Large intestine (tissue), 12 donors: ENCODE measurements around the gene SIRPA. TPM values are rescaled to one million over a fixed set of nuclear protein-coding genes. Genes with fewer than 3 reads are reported as not detected.

ENCODE experiments used
- DNase-seq, 2 donors: peaks; one replicate each; pipeline versions ENCODE4 v3.0.0 to v3.0.0-alpha.2; 2013
- H3K27ac ChIP-seq: one replicate; pipeline ENCODE4 v1.5.1; 2013; ENCODE audit warnings: low read length
- H3K27me3 ChIP-seq: 2 replicates; pipeline ENCODE4 v1.6.1; 2013; ENCODE audit warnings: low read length; ENCODE audit not compliant: control insufficient read depth, insufficient read depth
- H3K36me3 ChIP-seq: 2 replicates; pipeline ENCODE4 v1.6.1; 2013; ENCODE audit warnings: low read length; ENCODE audit not compliant: control insufficient read depth, insufficient read depth
- H3K4me1 ChIP-seq: one replicate; pipeline ENCODE4 v1.6.1; 2013; ENCODE audit warnings: low read length; ENCODE audit not compliant: control insufficient read depth, insufficient read depth
- H3K4me3 ChIP-seq: one replicate; pipeline ENCODE4 v1.5.1; 2013; ENCODE audit warnings: low read length
- H3K9me3 ChIP-seq: one replicate; pipeline ENCODE4 v1.6.1; 2013; ENCODE audit warnings: mild to moderate bottlenecking, low read depth, low read length, moderate library complexity; ENCODE audit not compliant: control insufficient read depth
- WGBS: methylation state at CpG from one replicate; pipeline ENCODE4 v1.1.5; 2013; ENCODE audit warnings: low lambda C conversion rate; ENCODE audit not compliant: insufficient coverage; 5-methylcytosine and 5-hydroxymethylcytosine counted together
- long read RNA-seq, 11 donors: transcript quantifications; one replicate each; lab custom pipeline, GENCODE V29; 2026
- polyA plus RNA-seq: library from polyadenylated mRNA; unstranded; fragments of 120-200 nt; gene quantifications from one replicate; pipeline ENCODE4 v1.2.1, GENCODE V29; 2013

SIRPA gene
- polyA plus RNA-seq, result 29.1 TPM
- long read RNA-seq, donor 1, full-length matches to known transcripts, result 2 of 2 reads
- long read RNA-seq, donor 1, partial matches to known transcripts, result 0 of 2 reads
- long read RNA-seq, donor 1, other reads (novel, unspliced or antisense), result 0 of 2 reads
- long read RNA-seq, donor 2, full-length matches to known transcripts, result 5 of 5 reads
- long read RNA-seq, donor 2, partial matches to known transcripts, result 0 of 5 reads
- long read RNA-seq, donor 2, other reads (novel, unspliced or antisense), result 0 of 5 reads
- long read RNA-seq, donor 3, full-length matches to known transcripts, result 5 of 42 reads
- long read RNA-seq, donor 3, partial matches to known transcripts, result 37 of 42 reads
- long read RNA-seq, donor 3, other reads (novel, unspliced or antisense), result 0 of 42 reads
- long read RNA-seq, donor 4, result 0 reads
- long read RNA-seq, donor 5, full-length matches to known transcripts, result 5 of 5 reads
- long read RNA-seq, donor 5, partial matches to known transcripts, result 0 of 5 reads
- long read RNA-seq, donor 5, other reads (novel, unspliced or antisense), result 0 of 5 reads
- long read RNA-seq, donor 6, full-length matches to known transcripts, result 3 of 3 reads
- long read RNA-seq, donor 6, partial matches to known transcripts, result 0 of 3 reads
- long read RNA-seq, donor 6, other reads (novel, unspliced or antisense), result 0 of 3 reads
- long read RNA-seq, donor 7, full-length matches to known transcripts, result 2 of 2 reads
- long read RNA-seq, donor 7, partial matches to known transcripts, result 0 of 2 reads
- long read RNA-seq, donor 7, other reads (novel, unspliced or antisense), result 0 of 2 reads
- long read RNA-seq, donor 8, full-length matches to known transcripts, result 5 of 15 reads
- long read RNA-seq, donor 8, partial matches to known transcripts, result 10 of 15 reads
- long read RNA-seq, donor 8, other reads (novel, unspliced or antisense), result 0 of 15 reads
- long read RNA-seq, donor 9, full-length matches to known transcripts, result 6 of 6 reads
- long read RNA-seq, donor 9, partial matches to known transcripts, result 0 of 6 reads
- long read RNA-seq, donor 9, other reads (novel, unspliced or antisense), result 0 of 6 reads
- long read RNA-seq, donor 10, full-length matches to known transcripts, result 12 of 17 reads
- long read RNA-seq, donor 10, partial matches to known transcripts, result 5 of 17 reads
- long read RNA-seq, donor 10, other reads (novel, unspliced or antisense), result 0 of 17 reads
- long read RNA-seq, donor 11, full-length matches to known transcripts, result 4 of 4 reads
- long read RNA-seq, donor 11, partial matches to known transcripts, result 0 of 4 reads
- long read RNA-seq, donor 11, other reads (novel, unspliced or antisense), result 0 of 4 reads

DNA sequence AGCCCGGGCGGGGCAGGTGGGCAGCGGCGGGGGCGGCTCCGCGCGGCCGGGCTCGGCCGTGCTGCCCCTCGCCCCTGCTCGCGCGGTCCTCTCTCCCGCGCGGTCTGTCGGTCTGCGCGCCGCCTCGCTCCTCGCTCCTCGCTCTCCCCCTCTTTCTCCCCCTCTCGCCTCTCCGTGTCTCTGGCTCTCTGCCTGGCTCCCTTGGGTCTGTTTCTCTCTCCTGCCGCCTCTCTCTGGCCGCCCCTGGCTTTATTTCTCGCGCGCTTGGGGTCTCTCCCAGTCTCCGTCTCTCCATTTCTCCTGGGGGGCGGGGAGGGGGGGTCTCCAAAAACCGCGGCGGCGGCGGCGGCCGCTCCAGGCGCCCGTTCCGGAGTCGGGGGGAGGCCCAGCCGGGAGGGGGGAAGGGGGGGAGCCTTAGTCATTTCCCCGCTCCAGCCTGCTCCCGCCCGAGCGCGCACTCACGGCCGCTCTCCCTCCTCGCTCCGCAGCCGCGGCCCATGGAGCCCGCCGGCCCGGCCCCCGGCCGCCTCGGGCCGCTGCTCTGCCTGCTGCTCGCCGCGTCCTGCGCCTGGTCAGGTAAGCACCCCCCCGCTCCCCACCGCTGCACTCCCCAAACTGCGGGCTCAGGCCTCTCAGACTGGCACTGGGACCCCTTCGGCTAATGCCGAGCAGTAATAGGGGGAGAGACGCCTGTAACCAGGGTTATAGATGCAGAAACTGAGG is at the start of gene SIRPA:
Gene SIRPA, plus strand, starts transcription at position 457 of the 723 bp plus-strand sequence. Its CDS starts 41 bp downstream, at position 498.
- no peaks in the 10 kb centered on the region for H3K36me3 ChIP-seq
- H3K27me3 ChIP-seq, result no peaks in the 10 kb centered on the region
- H3K4me1 ChIP-seq, result peaks cover 37% of the 10 kb centered on the region
- no peaks in the 10 kb centered on the region for H3K9me3 ChIP-seq
- peak; percentile 56 to 81 for DNase-seq
- peak within 1 kb of the TSS; percentile 84 for H3K27ac ChIP-seq
- no CpG with 5 or more reads among the region's 74 CpGs for WGBS
- H3K4me3 ChIP-seq, result peak within 1 kb of the TSS; percentile 74

DNA sequence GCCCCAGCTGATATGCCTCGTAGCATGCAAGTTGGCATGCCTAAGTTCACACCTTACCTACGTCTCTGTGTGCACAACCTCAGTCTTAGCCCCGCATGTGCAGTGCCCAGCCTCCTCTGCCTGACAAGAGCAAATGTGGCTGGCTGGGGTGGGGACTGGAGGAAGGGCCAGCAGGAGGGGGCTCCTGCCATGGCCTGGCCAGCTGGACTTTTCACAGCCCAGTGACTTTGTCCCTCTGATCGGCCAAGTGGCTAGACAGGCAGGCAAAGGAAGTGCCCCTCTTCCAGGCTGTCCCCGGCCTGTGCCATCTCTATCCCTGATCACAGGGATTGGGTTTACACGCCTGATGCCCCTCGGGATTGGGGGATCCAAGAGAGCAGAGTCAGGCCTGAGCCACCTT is 49.5 kb upstream of the SIRPA start:
- Histone ChIP-seq H3K4me1 (peaks cover 16% of the 10 kb centered on the region), H3K4me3 (no peak overlapping the region), H3K9me3 (no peaks in the 10 kb centered on the region), H3K27ac (no peak overlapping the region), H3K27me3 (no peaks in the 10 kb centered on the region), H3K36me3 (no peaks in the 10 kb centered on the region)
- DNase-seq, result no peak
- WGBS, result no CpG with 5 or more reads among the region's 7 CpGs

DNA sequence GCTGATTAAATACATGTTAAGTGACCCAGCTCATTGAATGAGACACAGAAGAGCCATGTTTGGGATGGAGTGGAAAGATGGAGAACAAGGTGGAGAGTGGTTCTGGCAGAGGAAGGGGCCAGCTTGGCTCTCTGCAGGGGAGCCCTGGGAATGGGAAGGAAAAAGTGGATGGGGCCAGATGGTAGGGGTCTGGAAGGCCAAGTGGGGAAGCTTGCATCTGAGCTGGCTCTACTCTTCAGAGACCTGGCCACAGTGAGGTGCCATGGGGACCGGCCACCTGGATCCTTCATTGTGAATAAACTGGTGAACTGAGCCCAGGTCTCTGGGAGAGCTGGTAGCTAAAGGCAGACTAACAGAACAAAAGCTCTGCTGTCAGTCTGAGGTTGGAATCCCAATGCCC is 48.9 kb upstream of the SIRPA start:
- H3K36me3 ChIP-seq, result no peaks in the 10 kb centered on the region
- WGBS, result no CpG with 5 or more reads among the region's 1 CpG
- no peak overlapping the region for H3K4me3 ChIP-seq
- DNase-seq, result no peak
- H3K27me3 ChIP-seq, result no peaks in the 10 kb centered on the region
- peaks cover 16% of the 10 kb centered on the region for H3K4me1 ChIP-seq
- H3K27ac ChIP-seq, result no peak overlapping the region
- H3K9me3 ChIP-seq, result no peaks in the 10 kb centered on the region

GRCh38 chr20:1846876-1847275 is 48.3 kb upstream of the SIRPA start:
- Histone ChIP-seq H3K27me3 (no peaks in the 10 kb centered on the region), H3K4me1 (peaks cover 16% of the 10 kb centered on the region), H3K9me3 (no peaks in the 10 kb centered on the region), H3K36me3 (no peaks in the 10 kb centered on the region), H3K4me3 (no peak overlapping the region), H3K27ac (no peak overlapping the region)
- WGBS, result no CpG with 5 or more reads among the region's 1 CpG
- no peak for DNase-seq

GRCh38 chr20:1847780-1848179 is 47.4 kb upstream of the SIRPA start:
- peaks cover 16% of the 10 kb centered on the region for H3K4me1 ChIP-seq
- no peaks in the 10 kb centered on the region for H3K36me3 ChIP-seq
- WGBS, result 100% methylated on average over 2 of the region's 2 CpGs
- H3K9me3 ChIP-seq, result no peaks in the 10 kb centered on the region
- H3K27ac ChIP-seq, result peak overlapping the region; percentile 81
- H3K4me3 ChIP-seq, result no peak overlapping the region
- DNase-seq, result no peak
- H3K27me3 ChIP-seq, result no peaks in the 10 kb centered on the region

- Histone ChIP-seq H3K36me3 (no peaks in the 10 kb centered on the region), H3K27ac (peak overlapping the region; percentile 81), H3K27me3 (no peaks in the 10 kb centered on the region), H3K4me3 (no peak overlapping the region), H3K9me3 (no peaks in the 10 kb centered on the region), H3K4me1 (peaks cover 21% of the 10 kb centered on the region)
- peak; percentile 85 to 91 for DNase-seq
Measured at GRCh38 chr20:1848373-1848772, 46.8 kb upstream of the SIRPA start.

DNA sequence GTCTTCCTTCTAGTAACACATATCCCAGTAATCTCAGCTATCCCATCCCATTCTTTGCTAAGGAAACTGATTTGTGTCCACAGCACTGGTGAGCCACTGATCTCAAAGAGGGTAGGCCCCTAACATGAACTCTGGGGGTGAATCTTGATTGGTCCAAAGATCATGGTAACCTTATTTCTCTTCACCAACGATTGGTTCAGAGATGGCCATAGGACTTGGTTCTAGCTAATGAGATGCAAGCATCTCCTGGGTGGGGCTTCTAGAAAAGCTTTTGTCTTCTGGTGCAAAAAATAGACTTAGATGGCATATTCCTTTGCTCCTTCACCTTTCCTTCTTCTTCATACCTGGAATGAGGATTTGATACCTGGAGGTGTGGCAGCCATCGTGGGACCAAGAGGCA is 43.8 kb upstream of the SIRPA start:
- DNase-seq, result no peak
- Histone ChIP-seq H3K4me3 (no peak overlapping the region), H3K36me3 (no peaks in the 10 kb centered on the region), H3K27me3 (no peaks in the 10 kb centered on the region), H3K9me3 (no peaks in the 10 kb centered on the region), H3K27ac (no peak overlapping the region), H3K4me1 (peaks cover 47% of the 10 kb centered on the region)
- WGBS, result no CpG with 5 or more reads among the region's 2 CpGs

DNA sequence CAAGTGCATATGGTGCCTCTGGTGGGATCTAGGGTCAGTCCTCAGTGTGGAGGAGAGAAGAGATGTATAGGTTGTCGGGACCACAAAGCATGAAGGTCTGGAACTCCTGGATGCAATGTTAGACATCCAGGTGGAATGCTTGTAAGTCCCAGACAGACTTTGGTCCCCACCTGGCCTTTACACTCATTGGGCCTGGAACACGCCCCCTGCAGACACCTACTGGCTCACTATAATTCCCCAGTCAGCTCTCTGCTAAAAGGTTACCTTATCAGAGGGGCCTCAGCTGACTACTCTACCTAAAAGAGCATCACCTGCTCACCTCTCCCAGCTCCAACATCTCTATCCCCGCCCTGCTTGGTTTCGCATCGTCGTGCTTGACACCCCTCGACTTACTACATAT is 41.7 kb upstream of the SIRPA start:
- no peak overlapping the region for H3K27ac ChIP-seq
- WGBS, result 80% methylated on average over 1 of the region's 7 CpGs
- peaks cover 38% of the 10 kb centered on the region for H3K4me1 ChIP-seq
- no peak overlapping the region for H3K4me3 ChIP-seq
- H3K36me3 ChIP-seq, result no peaks in the 10 kb centered on the region
- no peaks in the 10 kb centered on the region for H3K27me3 ChIP-seq
- H3K9me3 ChIP-seq, result no peaks in the 10 kb centered on the region
- peak in 1 of 2 donors; percentile 58 for DNase-seq

DNA sequence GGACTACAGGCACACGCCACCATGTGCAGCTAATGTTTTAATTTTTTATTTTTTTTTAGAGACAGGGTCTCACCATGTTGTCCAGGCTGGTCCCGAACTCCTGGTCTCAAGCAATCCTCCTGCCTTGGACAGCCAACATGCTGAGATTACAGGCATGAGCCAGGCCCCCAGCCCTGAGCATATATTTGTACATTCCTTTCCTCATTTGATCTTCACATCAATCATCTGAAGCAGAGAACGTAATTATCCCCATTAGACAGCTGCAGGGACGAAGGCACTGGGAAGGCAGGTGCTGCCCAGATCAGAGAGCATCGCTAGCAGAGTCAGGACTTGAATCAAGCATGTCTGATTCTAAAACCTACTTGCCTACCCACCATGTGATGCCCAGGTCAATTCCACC is 41.0 kb upstream of the SIRPA start:
- Histone ChIP-seq H3K27ac (no peak overlapping the region), H3K4me3 (no peak overlapping the region), H3K9me3 (no peaks in the 10 kb centered on the region), H3K27me3 (no peaks in the 10 kb centered on the region), H3K4me1 (peaks cover 31% of the 10 kb centered on the region), H3K36me3 (no peaks in the 10 kb centered on the region)
- no peak for DNase-seq
- no CpG with 5 or more reads among the region's 5 CpGs for WGBS
